Esophagus squamous epithelium (tissue), 5 donors: ENCODE data around the gene FBXO5. TPM values are rescaled to one million over a fixed set of nuclear protein-coding genes. Genes with fewer than 3 reads are reported as not detected.
"Not testable (repeated sequence)": the region's sequence is repeated elsewhere in the genome, so short reads cannot be mapped to it uniquely, and the experiment has no call there.

Experiments used
- DNase-seq: peaks from one replicate; lab custom pipeline; 2025; lab: John Stamatoyannopoulos, UW
- H3K27ac ChIP-seq, 4 donors: fragments of 200-600 bp; sonication (generic); one replicate each; pipeline ENCODE4 v1.5.1; 2016 to 2019; ENCODE audit warnings: mild to moderate bottlenecking in 1 of 4
- H3K27me3 ChIP-seq, 4 donors: fragments of 200-600 bp; sonication (generic); 1 replicate in 3 of 4; 2 replicates in 1 of 4; pipeline versions ENCODE4 v1.5.1 to v1.6.0; 2017 to 2021; ENCODE audit warnings: antibody characterized with exemption in 1 of 4
- H3K36me3 ChIP-seq, 3 donors: fragments of 200-600 bp; sonication (generic); one replicate each; pipeline ENCODE4 v1.5.1; 2016 to 2019
- H3K4me1 ChIP-seq, 3 donors: fragments of 200-600 bp; sonication (generic); one replicate each; pipeline ENCODE4 v1.5.1; 2017 to 2019
- H3K4me3 ChIP-seq, 4 donors: fragments of 200-600 bp; sonication (generic); 1 replicate in 3 of 4; 2 replicates in 1 of 4; pipeline ENCODE4 v1.5.1; 2016 to 2019; ENCODE audit warnings: mild to moderate bottlenecking in 2 of 4, moderate library complexity in 1 of 4
- H3K9me3 ChIP-seq, 3 donors: fragments of 200-600 bp; sonication (generic); one replicate each; pipeline ENCODE4 v1.5.1; 2016 to 2019
- POLR2A ChIP-seq, 4 donors: fragments of 450-650 bp; IDR thresholded peaks; one replicate each; pipeline ENCODE4 v1.6.1; 2017; ENCODE audit warnings: antibody characterized with exemption in 4 of 4, mild to moderate bottlenecking in 4 of 4, moderate library complexity in 3 of 4
- WGBS, 2 donors: methylation state at CpG; one replicate each; pipeline ENCODE4 v1.1.5; 2018; 5-methylcytosine and 5-hydroxymethylcytosine counted together
- intact Hi-C: fragments of 100-400 bp; cut with DNase I; formaldehyde crosslinking; loops from one replicate; pipeline ENCODE4 v1.15.0; 2022
- total RNA-seq, 4 donors: library from RNA; depleted of rRNA; stranded (reverse); fragments of >200 nt; gene quantifications; one replicate each; pipeline ENCODE4 v1.1.0, GENCODE V29; 2016
- TF ChIP-seq, protein P1 (sequence below), 6 experiments: fragments of 450-650 bp in 4 of 6; fragments of 200-600 bp in 2 of 6; sonication (generic) in 2 of 6; IDR thresholded peaks; one replicate each; pipeline ENCODE4 v1.5.1; 2016 to 2019; ENCODE audit warnings: antibody characterized with exemption in 6 of 6, mild to moderate bottlenecking in 4 of 6, moderate library complexity in 4 of 6
- donor health status: DM: yes; HTN: yes; CAD: no.

The FBXO5 gene
- total RNA-seq, 4 donors from 2014 or later, result 2.7 to 9.4 (median 7.3) TPM

- intact Hi-C loops, result no loop called here
- peak; percentile 71 for DNase-seq
- H3K36me3 ChIP-seq, result peaks cover 0 to 17% (median 0%) of the 10 kb centered on the region in 3 donors
- H3K9me3 ChIP-seq, result no peaks in the 10 kb centered on the region
- H3K27ac ChIP-seq, result peak within 1 kb of the TSS; percentile 88 to 93 (median 90)
- peak within 1 kb of the TSS; percentile 68 to 83 (median 77) for H3K4me3 ChIP-seq
- WGBS, 2 donors, result 0% methylated on average over 24 to 28 of the region's 52 CpGs
- peaks cover 13 to 53% (median 18%) of the 10 kb centered on the region in 3 donors for H3K4me1 ChIP-seq
- H3K27me3 ChIP-seq, result no peaks in the 10 kb centered on the region
- TF ChIP-seq POLR2A (IDR thresholded peaks at IDR 0.05), result peak in 3 of 4 donors; percentile 37 to 80 (median 65)
- TF ChIP-seq, protein P1, sequence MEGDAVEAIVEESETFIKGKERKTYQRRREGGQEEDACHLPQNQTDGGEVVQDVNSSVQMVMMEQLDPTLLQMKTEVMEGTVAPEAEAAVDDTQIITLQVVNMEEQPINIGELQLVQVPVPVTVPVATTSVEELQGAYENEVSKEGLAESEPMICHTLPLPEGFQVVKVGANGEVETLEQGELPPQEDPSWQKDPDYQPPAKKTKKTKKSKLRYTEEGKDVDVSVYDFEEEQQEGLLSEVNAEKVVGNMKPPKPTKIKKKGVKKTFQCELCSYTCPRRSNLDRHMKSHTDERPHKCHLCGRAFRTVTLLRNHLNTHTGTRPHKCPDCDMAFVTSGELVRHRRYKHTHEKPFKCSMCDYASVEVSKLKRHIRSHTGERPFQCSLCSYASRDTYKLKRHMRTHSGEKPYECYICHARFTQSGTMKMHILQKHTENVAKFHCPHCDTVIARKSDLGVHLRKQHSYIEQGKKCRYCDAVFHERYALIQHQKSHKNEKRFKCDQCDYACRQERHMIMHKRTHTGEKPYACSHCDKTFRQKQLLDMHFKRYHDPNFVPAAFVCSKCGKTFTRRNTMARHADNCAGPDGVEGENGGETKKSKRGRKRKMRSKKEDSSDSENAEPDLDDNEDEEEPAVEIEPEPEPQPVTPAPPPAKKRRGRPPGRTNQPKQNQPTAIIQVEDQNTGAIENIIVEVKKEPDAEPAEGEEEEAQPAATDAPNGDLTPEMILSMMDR (IDR thresholded peaks at IDR 0.05), result peak in 1 of 6 experiments; percentile 35
Observed at GRCh38 chr6:153002613-153003365, 19.9 kb upstream of the FBXO5 start, which contains the start of gene MTRF1L. MTRF1L (minus strand) TSS chr6:153002709; CDS start chr6:153002685, 24 bp downstream.

- TF ChIP-seq, protein P1 (IDR thresholded peaks at IDR 0.05), result no peak
- TF ChIP-seq POLR2A (IDR thresholded peaks at IDR 0.05), result no peak
- intact Hi-C loops, result no loop called here
- 5 to 7% methylated on average over 9 to 19 of the region's 31 CpGs for WGBS, 2 donors
- DNase-seq, result no peak
- Histone ChIP-seq H3K27ac (peak overlapping the region; percentile 88 to 93 (median 90)), H3K4me1 (peaks cover 13 to 53% (median 18%) of the 10 kb centered on the region in 3 donors), H3K27me3 (no peaks in the 10 kb centered on the region), H3K36me3 (peaks cover 0 to 25% (median 2%) of the 10 kb centered on the region in 3 donors), H3K9me3 (no peaks in the 10 kb centered on the region), H3K4me3 (peak overlapping the region; percentile 68 to 83 (median 77))
Observed at GRCh38 chr6:153001767-153002612, 19.1 kb upstream of the FBXO5 start.

GRCh38 chr6:153000790-153001189 lies 17.9 kb upstream of the FBXO5 start:
- H3K9me3 ChIP-seq, DNase-seq, intact Hi-C loops, H3K27me3 ChIP-seq: not testable (repeated sequence)
- Histone ChIP-seq H3K27ac (peak overlapping the region in 1 of 4 donors; percentile 9), H3K36me3 (peaks cover 0 to 37% (median 4%) of the 10 kb centered on the region in 3 donors), H3K4me1 (peaks cover 13 to 53% (median 18%) of the 10 kb centered on the region in 3 donors), H3K4me3 (peak overlapping the region in 1 of 4 donors; percentile 3)
- 88 to 94% methylated on average over 7 to 8 of the region's 9 CpGs for WGBS, 2 donors

- no peaks in the 10 kb centered on the region for H3K9me3 ChIP-seq
- no peak for DNase-seq
- no peak overlapping the region for H3K4me3 ChIP-seq
- H3K4me1 ChIP-seq, result peaks cover 13 to 53% (median 18%) of the 10 kb centered on the region in 3 donors
- intact Hi-C loops, result no loop called here
- H3K36me3 ChIP-seq, result peaks cover 0 to 43% (median 4%) of the 10 kb centered on the region in 3 donors
- no peaks in the 10 kb centered on the region for H3K27me3 ChIP-seq
- no peak overlapping the region for H3K27ac ChIP-seq
- TF ChIP-seq POLR2A (IDR thresholded peaks at IDR 0.05), result no peak
- TF ChIP-seq, protein P1 (IDR thresholded peaks at IDR 0.05), result no peak
Observed at GRCh38 chr6:153000243-153000642, 17.4 kb upstream of the FBXO5 start.

DNA sequence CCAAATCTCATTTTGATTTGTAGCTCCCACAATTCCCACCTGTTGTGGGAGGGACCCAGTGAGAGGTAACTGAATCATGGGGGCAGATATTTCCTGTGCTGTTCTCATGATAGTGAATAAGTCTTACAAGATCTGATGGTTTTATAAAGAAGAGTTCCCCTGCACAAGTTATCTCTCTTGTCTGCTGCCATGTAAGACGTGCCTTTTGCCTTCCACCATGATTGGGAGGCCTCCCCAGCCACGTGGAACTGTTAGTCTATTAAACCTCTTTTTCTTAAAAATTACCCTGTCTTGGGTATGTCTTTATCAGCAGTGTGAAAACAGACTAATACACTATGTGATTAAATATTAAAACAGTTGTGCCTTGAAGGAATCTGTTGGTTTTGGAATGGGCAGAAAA lies 16.7 kb upstream of the FBXO5 start:
- WGBS, 2 donors, result 79 to 80% methylated on average over 2 of the region's 2 CpGs
- DNase-seq, H3K27ac ChIP-seq: not testable (repeated sequence)

More for the DNA sequence above, 16.7 kb upstream of the FBXO5 start:
- H3K9me3 ChIP-seq, H3K27me3 ChIP-seq, intact Hi-C loops, H3K4me3 ChIP-seq: not testable (repeated sequence)
- Histone ChIP-seq H3K4me1 (peaks cover 13 to 53% (median 18%) of the 10 kb centered on the region in 3 donors), H3K36me3 (peaks cover 0 to 49% (median 4%) of the 10 kb centered on the region in 3 donors)
